Tibial artery (tissue), 4 donors: ENCODE measurements around the gene LRGUK.
"Not testable (repeated sequence)": the region's sequence is repeated elsewhere in the genome, so short reads cannot be mapped to it uniquely, and the experiment has no call there.

ENCODE experiments used
- DNase-seq, 2 donors: peaks; one replicate each; pipeline ENCODE4 v3.0.0-alpha.2; 2019
- H3K27ac ChIP-seq, 2 donors: fragments of 200-600 bp; sonication (generic) in 1 of 2; 1 replicate in 1 of 2; 2 replicates in 1 of 2; pipeline ENCODE4 v1.5.1; 2018 to 2019; ENCODE audit warnings: mild to moderate bottlenecking in 1 of 2
- H3K27me3 ChIP-seq, 2 donors: fragments of 200-600 bp; sonication (generic) in 1 of 2; one replicate each; pipeline versions ENCODE4 v1.5.1 to v1.6.0; 2016 to 2019
- H3K36me3 ChIP-seq, 3 donors: fragments of 200-600 bp; sonication (generic) in 2 of 3; one replicate each; pipeline ENCODE4 v1.5.1; 2016 to 2019; ENCODE audit warnings: mild to moderate bottlenecking in 2 of 3
- H3K4me1 ChIP-seq, 4 donors: fragments of 200-600 bp; sonication (generic) in 2 of 4; 1 replicate in 3 of 4; 2 replicates in 1 of 4; pipeline ENCODE4 v1.5.1; 2016 to 2019
- H3K4me3 ChIP-seq, 2 donors: fragments of 200-600 bp; sonication (generic) in 1 of 2; 1 replicate in 1 of 2; 2 replicates in 1 of 2; pipeline ENCODE4 v1.5.1; 2018 to 2019; ENCODE audit warnings: mild to moderate bottlenecking in 2 of 2
- H3K9me3 ChIP-seq, 3 donors: fragments of 200-600 bp; sonication (generic) in 1 of 3; one replicate each; pipeline ENCODE4 v1.5.1; 2016 to 2019
- CTCF ChIP-seq, 2 experiments: fragments of 200-600 bp in 1 of 2; fragments of 450-650 bp in 1 of 2; IDR thresholded peaks; one replicate each; pipeline ENCODE4 v1.5.1; 2017 to 2019; ENCODE audit warnings: antibody characterized with exemption in 2 of 2, mild to moderate bottlenecking in 1 of 2, moderate library complexity in 1 of 2
- intact Hi-C: fragments of 100-400 bp; cut with DNase I; formaldehyde crosslinking; loops from one replicate; pipeline ENCODE4 v1.15.0; 2023; ENCODE audit warnings: low total_unique reads

Gene LRGUK

DNA sequence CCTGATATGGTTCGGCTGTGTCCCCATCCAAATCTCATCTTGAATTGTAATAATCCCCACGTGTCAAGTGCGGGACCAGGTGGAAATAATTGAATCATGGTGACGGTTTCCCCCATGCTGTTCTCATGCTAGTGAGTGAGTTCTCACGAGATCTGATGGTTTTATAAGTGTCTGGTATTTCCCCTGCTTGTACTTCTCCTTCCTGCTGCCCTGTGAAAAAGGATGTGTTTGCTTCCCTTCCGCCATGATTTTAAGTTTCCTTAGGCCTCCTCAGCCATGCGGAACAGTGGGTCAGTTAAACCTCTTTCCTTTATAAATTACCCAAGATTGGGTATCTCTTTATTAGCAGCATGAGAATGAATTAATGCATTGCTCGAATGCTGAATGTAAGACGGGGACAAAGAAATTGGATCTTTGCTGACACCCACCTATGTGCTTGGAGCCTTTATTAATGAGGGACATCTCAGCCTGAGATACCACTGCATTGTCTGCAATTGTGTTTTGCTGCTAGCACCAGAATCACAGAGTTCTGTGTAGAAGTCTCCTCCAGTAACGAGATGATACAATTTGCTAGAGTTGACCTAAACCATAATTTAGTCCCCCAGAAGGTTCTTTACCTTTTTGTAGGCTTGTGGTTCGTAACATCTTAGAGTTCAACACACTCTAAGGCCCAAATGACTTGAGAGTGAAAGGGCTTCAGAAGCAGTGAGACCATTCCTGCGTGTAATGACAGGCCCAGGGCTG lies 160.9 kb downstream of the LRGUK start:
- no peak for TF ChIP-seq CTCF (IDR thresholded peaks at IDR 0.05)
- peaks cover 0 to 9% of the 10 kb centered on the region in 2 donors for H3K27me3 ChIP-seq
- intact Hi-C loops = no loop called here
- no peak overlapping the region for H3K27ac ChIP-seq
- H3K4me3 ChIP-seq = no peak overlapping the region
- H3K36me3 ChIP-seq = peaks cover 0 to 4% (median 0%) of the 10 kb centered on the region in 3 donors
- H3K4me1 ChIP-seq = peaks cover 0 to 14% (median 2%) of the 10 kb centered on the region in 4 donors
- no peaks in the 10 kb centered on the region for H3K9me3 ChIP-seq
- DNase-seq = no peak

DNA sequence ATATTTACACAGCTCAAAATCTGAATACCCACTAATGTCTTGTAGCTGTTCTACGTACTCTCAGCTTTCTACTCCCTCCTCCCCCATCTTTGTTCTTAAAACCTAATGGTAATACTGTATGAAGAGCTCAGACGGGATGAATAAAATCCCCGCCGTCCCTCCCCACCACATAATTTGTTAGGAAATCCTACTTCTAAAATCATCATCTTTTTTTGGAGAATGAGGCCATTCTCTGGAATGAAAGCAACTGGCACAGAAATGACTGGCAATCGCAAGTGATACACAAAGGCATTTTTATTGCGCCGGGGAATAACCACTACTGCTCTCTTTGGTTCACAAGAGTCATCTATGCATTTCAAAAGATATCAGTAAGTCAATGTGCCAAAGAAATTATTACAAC lies 162.3 kb downstream of the LRGUK start:
- H3K27me3 ChIP-seq = no peaks in the 10 kb centered on the region
- H3K27ac ChIP-seq = no peak overlapping the region
- H3K4me3 ChIP-seq = no peak overlapping the region
- no peak for DNase-seq
- H3K36me3 ChIP-seq = peaks cover 6 to 18% (median 7%) of the 10 kb centered on the region in 3 donors
- H3K9me3 ChIP-seq = no peaks in the 10 kb centered on the region
- H3K4me1 ChIP-seq = peaks cover 0 to 14% (median 2%) of the 10 kb centered on the region in 4 donors
- no peak for TF ChIP-seq CTCF (IDR thresholded peaks at IDR 0.05)
- intact Hi-C loops = no loop called here

DNA sequence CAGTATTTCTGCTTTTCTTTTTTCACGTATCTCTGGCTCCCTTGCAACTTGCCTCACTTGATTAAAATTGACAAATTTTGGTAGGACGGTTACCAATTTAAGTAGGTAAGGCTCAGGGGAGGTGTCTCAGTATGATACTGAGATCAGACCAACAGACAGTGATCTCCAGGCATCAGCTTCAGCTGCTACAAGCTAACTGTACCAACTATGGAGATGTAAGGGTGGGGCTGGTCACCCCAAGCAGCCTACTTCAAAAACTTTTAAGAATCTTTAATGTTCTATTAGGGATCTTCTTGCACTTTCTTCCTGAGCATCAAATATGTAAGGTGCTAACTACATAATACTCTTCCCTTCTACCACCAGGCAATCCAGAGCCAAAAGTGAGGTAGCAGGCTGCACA lies 162.7 kb downstream of the LRGUK start:
- H3K27me3 ChIP-seq = no peaks in the 10 kb centered on the region
- no peak overlapping the region for H3K4me3 ChIP-seq
- H3K27ac ChIP-seq = no peak overlapping the region
- peaks cover 11 to 22% (median 11%) of the 10 kb centered on the region in 3 donors for H3K36me3 ChIP-seq
- no peaks in the 10 kb centered on the region for H3K9me3 ChIP-seq
- no peak for DNase-seq
- peaks cover 0 to 14% (median 2%) of the 10 kb centered on the region in 4 donors for H3K4me1 ChIP-seq
- intact Hi-C loops = no loop called here
- no peak for TF ChIP-seq CTCF (IDR thresholded peaks at IDR 0.05)

DNA sequence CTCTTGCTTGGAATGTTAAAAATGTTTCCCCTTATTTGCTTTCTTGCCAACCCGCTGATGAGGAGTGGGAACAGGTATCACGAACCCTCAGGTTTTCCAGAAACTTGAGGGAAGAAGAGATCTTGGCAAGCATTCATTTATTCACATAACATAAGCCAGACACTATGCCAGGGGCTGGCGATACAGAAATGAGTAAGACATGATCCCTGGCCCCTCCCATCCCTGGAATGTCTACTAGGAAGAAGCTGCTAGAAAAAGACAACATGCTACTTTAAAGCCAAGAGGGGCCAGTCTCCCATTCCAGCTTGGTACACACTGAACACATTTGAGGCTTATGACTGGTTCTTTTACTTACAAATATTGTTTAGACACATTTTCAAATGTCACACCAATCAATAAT lies 163.1 kb downstream of the LRGUK start:
- Histone ChIP-seq H3K9me3 (no peaks in the 10 kb centered on the region), H3K27ac (no peak overlapping the region), H3K36me3 (peaks cover 15 to 26% (median 16%) of the 10 kb centered on the region in 3 donors), H3K27me3 (no peaks in the 10 kb centered on the region), H3K4me3 (no peak overlapping the region), H3K4me1 (peaks cover 0 to 14% (median 2%) of the 10 kb centered on the region in 4 donors)
- DNase-seq = no peak
- TF ChIP-seq CTCF (IDR thresholded peaks at IDR 0.05) = no peak
- intact Hi-C loops = no loop called here

GRCh38 chr7:134293002-134293740 lies 166.0 kb downstream of the LRGUK start:
- no peaks in the 10 kb centered on the region for H3K27me3 ChIP-seq
- peaks cover 34 to 38% (median 38%) of the 10 kb centered on the region in 3 donors for H3K36me3 ChIP-seq
- intact Hi-C loops = no loop called here
- no peak for TF ChIP-seq CTCF (IDR thresholded peaks at IDR 0.05)
- no peak overlapping the region for H3K4me3 ChIP-seq
- H3K9me3 ChIP-seq = no peaks in the 10 kb centered on the region
- H3K27ac ChIP-seq = no peak overlapping the region
- peak in 1 of 2 donors; percentile 48 for DNase-seq
- H3K4me1 ChIP-seq = peaks cover 0 to 14% (median 2%) of the 10 kb centered on the region in 4 donors

- H3K27me3 ChIP-seq, intact Hi-C loops, H3K27ac ChIP-seq, DNase-seq, H3K4me1 ChIP-seq, H3K4me3 ChIP-seq, H3K9me3 ChIP-seq: not testable (repeated sequence)
- H3K36me3 ChIP-seq = peaks cover 50 to 63% (median 60%) of the 10 kb centered on the region in 3 donors
Measured at GRCh38 chr7:134295982-134296381, 168.8 kb downstream of the LRGUK start.
